Cardiac fibroblast (primary cell): ENCODE measurements around the gene ZNF786.

Experiments used
- DNase-seq, 2 donors: peaks; one replicate each; pipeline versions ENCODE4 v3.0.0 to v3.0.0-alpha.2; 2010; ENCODE audit warnings: low read depth in 2 of 2
- H3K4me3 ChIP-seq, 2 donors: replicated peaks in 1 of 2; 1 replicate in 1 of 2; 2 replicates in 1 of 2; pipeline ENCODE4 v1.5.1; 2011; ENCODE audit warnings: low read depth in 2 of 2, low read length in 2 of 2, mild to moderate bottlenecking in 2 of 2, moderate library complexity in 1 of 2
- CTCF ChIP-seq: IDR thresholded peaks from one replicate; pipeline ENCODE4 v1.5.1; 2011; ENCODE audit warnings: low read depth, mild to moderate bottlenecking, low read length, inconsistent platforms

The ZNF786 gene

GRCh38 chr7:149085866-149086265 lies 4.7 kb downstream of the ZNF786 start:
- DNase-seq, result no peak
- no peak overlapping the region for H3K4me3 ChIP-seq
- no peak for TF ChIP-seq CTCF

- no peak overlapping the region for H3K4me3 ChIP-seq
- TF ChIP-seq CTCF, result no peak
- DNase-seq, result no peak
These were observed 6.1 kb downstream of the ZNF786 start for GRCh38 chr7:149084407-149084806.

GRCh38 chr7:149081914-149082313 lies 8.6 kb downstream of the ZNF786 start:
- no peak for TF ChIP-seq CTCF
- DNase-seq, result no peak
- H3K4me3 ChIP-seq, result no peak overlapping the region

- no peak overlapping the region for H3K4me3 ChIP-seq
- no peak for TF ChIP-seq CTCF
- no peak for DNase-seq
These were observed 12.9 kb downstream of the ZNF786 start for GRCh38 chr7:149077594-149077993.

- TF ChIP-seq CTCF, result no peak
- DNase-seq, result no peak
- H3K4me3 ChIP-seq, result no peak overlapping the region
These were observed 15.2 kb downstream of the ZNF786 start for GRCh38 chr7:149075286-149075685.

GRCh38 chr7:149074116-149074885 lies 16.2 kb downstream of the ZNF786 start:
- no peak for TF ChIP-seq CTCF
- no peak overlapping the region for H3K4me3 ChIP-seq
- DNase-seq, result no peak

- TF ChIP-seq CTCF, result no peak
- no peak overlapping the region for H3K4me3 ChIP-seq
- DNase-seq, result no peak
These were observed 18.1 kb downstream of the ZNF786 start for GRCh38 chr7:149072438-149072775.
